Measurements from ENCODE around the gene EIF3L.

EIF3L gene

DNA sequence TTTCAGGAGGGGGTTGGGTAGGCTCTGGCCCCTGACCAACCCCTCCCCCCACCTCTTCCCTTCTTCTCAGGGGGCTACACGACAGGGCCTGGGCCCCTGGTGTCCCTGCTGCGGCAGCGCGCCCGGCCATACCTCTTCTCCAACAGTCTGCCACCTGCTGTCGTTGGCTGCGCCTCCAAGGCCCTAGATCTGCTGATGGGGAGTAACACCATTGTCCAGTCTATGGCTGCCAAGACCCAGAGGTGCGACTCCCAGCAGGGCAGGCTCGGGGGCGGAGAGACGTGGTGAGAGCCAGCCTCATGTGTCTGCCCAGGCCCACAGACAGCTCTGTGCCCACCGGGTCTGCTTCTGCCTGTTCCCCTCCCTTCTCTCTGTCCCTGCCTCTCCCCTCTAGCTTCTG is 33.6 kb upstream of the EIF3L start:
- no peak for DNase-seq (ENCODE audit: low read depth, low spot score)
- no peak overlapping the region for H3K4me3 ChIP-seq (ENCODE audit: low read length)

DNA sequence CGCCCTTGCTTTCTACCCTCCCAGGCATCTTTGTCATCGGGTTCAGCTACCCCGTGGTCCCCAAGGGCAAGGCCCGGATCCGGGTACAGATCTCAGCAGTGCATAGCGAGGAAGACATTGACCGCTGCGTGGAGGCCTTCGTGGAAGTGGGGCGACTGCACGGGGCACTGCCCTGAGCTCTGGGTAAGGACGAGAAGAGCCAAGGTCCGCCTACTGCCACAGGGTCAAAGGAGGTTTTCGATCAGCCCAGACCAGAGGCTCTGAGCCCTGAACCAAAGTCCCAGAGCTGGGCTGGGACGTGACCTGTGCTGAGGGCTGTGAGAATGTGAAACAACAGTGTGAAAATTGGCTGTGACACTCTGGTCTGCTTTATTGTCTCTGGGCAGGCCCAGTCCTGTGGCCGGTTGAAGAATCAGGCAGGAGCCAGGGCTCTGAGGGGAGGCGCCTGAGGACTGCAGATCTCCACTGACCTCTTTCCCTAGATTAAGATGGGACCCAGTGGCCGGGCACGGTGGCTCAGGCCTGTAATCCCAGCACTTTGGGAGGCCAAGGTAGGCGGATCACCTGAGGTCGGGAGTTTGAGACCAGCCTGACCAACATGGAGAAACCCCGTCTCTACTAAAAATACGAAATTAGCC is 32.6 kb upstream of the EIF3L start:
- no peak for DNase-seq (ENCODE audit: low read depth, low spot score)

GRCh38 chr22:37817705-37818408 is 31.4 kb upstream of the EIF3L start:
- peak overlapping the region; percentile 15; the same call in 1 of the 2 replicates for H3K4me3 ChIP-seq (ENCODE audit: low read length)
- no peak for DNase-seq (ENCODE audit: low read depth, low spot score)

More for the DNA sequence above, 32.6 kb upstream of the EIF3L start:
- H3K4me3 ChIP-seq (ENCODE audit: low read length), result no peak overlapping the region

- peak overlapping the region; percentile 18 for H3K4me3 ChIP-seq (ENCODE audit: low read length)
- DNase-seq (ENCODE audit: low read depth, low spot score), result no peak
These were observed 30.7 kb upstream of the EIF3L start for GRCh38 chr22:37818409-37819104.

- DNase-seq (ENCODE audit: low read depth, low spot score), result no peak
These were observed 30.1 kb upstream of the EIF3L start for GRCh38 chr22:37819105-37819433.

GRCh38 chr22:37820350-37820749 is 28.9 kb upstream of the EIF3L start:
- no peak overlapping the region for H3K4me3 ChIP-seq (ENCODE audit: low read length)
- no peak for DNase-seq (ENCODE audit: low read depth, low spot score)

More at GRCh38 chr22:37819105-37819433, 30.1 kb upstream of the EIF3L start:
- H3K4me3 ChIP-seq (ENCODE audit: low read length), result no peak overlapping the region

DNA sequence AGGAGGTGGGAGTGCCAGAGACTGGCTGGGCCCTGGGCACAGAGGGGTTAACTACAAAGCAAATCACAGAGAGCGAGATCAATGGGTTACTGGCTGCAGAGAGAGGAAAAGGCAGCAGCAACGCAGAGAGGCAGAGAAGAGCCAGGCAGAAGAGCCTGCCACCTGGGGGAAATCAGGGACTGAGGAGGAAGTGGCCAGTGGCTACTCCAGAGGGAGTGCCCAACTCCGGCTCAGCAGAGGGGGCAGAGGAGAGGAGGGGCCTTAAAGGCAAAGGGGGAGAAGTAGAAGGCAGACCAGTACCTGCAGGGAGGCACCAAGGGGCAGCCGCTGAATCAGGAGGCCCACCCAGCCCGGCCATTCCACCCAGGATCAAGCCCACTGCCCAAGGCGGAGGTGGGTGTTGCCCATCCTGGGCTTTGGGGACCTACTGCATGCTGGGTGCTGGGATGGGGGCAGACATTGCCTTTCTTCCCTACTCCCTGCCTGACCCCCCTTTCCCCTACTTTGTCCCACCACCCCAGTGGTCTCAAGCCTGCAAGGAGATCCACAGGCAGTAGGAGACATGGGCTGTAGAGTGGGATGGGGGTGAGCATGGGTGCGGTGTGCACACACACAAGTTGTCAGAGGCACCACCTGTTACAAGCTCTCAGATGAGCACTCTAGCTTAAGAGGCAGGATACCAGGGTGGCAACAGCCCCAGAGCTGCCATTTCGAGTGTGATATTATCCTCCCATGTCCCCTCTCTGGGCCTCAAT is 27.0 kb upstream of the EIF3L start:
- no peak overlapping the region for H3K4me3 ChIP-seq (ENCODE audit: low read length)
- no peak for DNase-seq (ENCODE audit: low read depth, low spot score)

DNA sequence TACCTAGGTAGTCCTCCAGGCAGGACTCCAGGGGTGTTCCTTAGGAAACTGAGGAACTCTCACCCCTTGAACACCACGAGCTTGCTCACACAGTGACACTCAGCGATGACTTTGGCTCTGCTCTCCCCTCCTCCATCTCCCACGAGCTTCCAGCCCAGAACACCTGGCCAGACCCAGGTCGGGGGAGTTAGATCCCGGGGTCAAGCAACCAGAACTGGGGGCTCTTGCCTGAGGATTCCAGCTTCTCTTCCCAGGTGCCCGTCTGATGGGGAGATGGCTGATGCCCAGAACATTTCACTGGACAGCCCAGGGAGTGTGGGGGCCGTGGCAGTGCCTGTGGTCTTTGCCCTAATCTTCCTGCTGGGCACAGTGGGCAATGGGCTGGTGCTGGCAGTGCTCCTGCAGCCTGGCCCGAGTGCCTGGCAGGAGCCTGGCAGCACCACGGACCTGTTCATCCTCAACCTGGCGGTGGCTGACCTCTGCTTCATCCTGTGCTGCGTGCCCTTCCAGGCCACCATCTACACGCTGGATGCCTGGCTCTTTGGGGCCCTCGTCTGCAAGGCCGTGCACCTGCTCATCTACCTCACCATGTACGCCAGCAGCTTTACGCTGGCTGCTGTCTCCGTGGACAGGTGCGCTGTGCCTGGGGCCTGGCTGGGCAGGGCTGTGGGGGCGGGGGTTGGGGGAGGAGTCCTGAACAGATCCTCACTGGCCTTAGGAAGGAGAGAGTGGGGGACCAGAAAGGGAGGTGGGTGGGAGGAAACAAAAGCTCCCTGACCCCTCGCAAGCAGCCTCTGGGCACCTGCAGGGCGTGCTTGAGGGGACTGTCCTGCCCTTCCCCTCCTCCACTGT is 25.9 kb upstream of the EIF3L start, which contains the start of gene GALR3:
TSS of gene GALR3 (plus strand) at position 249 of the 852 bp plus-strand sequence. CDS start at position 274, 25 bp downstream.
- no peak within 1 kb of the TSS for H3K4me3 ChIP-seq (ENCODE audit: low read length)
- DNase-seq (ENCODE audit: low read depth, low spot score), result no peak

DNA sequence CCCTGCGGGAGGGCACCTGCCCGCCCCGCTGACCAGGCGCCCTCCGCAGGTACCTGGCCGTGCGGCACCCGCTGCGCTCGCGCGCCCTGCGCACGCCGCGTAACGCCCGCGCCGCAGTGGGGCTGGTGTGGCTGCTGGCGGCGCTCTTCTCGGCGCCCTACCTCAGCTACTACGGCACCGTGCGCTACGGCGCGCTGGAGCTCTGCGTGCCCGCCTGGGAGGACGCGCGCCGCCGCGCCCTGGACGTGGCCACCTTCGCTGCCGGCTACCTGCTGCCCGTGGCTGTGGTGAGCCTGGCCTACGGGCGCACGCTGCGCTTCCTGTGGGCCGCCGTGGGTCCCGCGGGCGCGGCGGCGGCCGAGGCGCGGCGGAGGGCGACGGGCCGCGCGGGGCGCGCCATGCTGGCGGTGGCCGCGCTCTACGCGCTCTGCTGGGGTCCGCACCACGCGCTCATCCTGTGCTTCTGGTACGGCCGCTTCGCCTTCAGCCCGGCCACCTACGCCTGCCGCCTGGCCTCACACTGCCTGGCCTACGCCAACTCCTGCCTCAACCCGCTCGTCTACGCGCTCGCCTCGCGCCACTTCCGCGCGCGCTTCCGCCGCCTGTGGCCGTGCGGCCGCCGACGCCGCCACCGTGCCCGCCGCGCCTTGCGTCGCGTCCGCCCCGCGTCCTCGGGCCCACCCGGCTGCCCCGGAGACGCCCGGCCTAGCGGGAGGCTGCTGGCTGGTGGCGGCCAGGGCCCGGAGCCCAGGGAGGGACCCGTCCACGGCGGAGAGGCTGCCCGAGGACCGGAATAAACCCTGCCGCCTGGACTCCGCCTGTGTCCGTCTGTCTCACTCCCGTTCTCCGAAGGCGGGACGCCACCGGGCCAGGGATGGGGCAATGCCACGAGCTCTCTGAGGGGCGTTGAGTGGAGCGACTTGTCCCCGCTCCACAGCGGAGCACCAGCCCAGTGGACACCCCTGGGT is 24.3 kb upstream of the EIF3L start:
- no peak for DNase-seq (ENCODE audit: low read depth, low spot score)
- no peak overlapping the region for H3K4me3 ChIP-seq (ENCODE audit: low read length)

- no peak overlapping the region for H3K4me3 ChIP-seq (ENCODE audit: low read length)
- no peak for DNase-seq (ENCODE audit: low read depth, low spot score)
These were observed 22.2 kb upstream of the EIF3L start for GRCh38 chr22:37827056-37827455.

- DNase-seq (ENCODE audit: low read depth, low spot score), result no peak
- H3K4me3 ChIP-seq (ENCODE audit: low read length), result no peak overlapping the region
These were observed 19.0 kb upstream of the EIF3L start for GRCh38 chr22:37830093-37830842.

DNA sequence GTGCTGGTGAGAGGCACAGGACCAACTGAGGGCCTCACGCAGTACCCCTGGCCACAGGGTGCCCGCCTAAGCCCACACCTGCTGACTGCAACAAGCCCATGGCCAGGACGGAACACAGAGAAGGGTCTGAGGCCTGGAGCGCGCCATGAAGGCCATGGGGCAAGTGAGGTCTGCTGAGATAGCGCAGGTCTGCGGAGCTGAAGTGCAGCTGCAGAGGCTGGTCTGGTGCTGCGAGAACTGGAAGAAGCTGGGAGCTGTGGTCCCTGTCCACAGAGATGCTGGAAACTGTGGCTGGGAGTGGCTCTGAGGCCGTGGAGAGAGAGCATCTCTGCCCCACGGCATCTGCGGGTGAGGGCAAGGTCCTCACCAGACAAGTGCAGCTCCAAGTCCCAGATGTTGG is 17.7 kb upstream of the EIF3L start:
- no peak overlapping the region for H3K4me3 ChIP-seq (ENCODE audit: low read length)
- no peak for DNase-seq (ENCODE audit: low read depth, low spot score)

DNA sequence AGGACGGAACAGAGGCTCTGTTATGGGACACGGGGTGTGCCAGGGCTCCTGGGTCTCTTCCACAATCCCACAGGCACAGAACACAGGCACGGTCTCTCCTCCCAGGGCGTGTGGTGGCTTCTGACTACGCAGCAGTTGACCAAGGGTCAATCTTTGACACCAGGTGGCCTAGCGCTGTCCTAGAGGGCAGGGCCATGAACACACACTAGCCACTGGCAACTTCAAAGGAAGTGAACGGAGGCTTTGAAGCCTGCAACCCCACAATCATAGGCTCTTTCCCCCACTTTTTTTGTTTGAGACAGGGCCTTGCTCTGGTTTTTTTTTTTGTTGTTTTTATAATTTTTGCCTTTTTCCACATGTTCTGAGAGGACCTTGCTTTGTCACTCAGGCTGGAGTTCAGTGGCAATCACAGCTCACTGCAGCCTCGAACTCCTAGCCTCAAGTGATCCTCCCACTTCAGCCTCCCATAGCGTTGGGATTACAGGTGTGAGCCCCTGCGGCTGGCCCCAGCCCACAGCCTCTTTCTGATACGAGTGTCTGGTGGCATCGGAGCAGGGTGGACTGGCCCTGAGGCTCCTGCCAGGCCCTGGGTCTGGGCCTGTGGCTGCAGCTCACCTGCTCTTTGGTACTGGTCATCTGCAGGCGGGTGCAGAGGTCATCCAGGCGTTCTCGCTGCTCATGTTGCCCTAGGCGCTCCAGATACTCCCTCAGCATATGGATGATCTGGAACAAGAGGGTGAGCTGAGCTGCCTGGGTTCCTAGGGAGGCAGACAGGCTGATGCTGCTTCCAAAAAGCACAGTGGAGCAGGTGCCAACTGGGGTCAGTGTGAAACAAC is 17.0 kb upstream of the EIF3L start:
- H3K4me3 ChIP-seq (ENCODE audit: low read length), result no peak overlapping the region
- DNase-seq (ENCODE audit: low read depth, low spot score), result no peak

- no peak overlapping the region for H3K4me3 ChIP-seq (ENCODE audit: low read length)
- no peak for DNase-seq (ENCODE audit: low read depth, low spot score)
These were observed 7.0 kb upstream of the EIF3L start for GRCh38 chr22:37842015-37842793.

GRCh38 chr22:37843741-37844089 is 5.5 kb upstream of the EIF3L start:
- DNase-seq (ENCODE audit: low read depth, low spot score), result no peak
- H3K4me3 ChIP-seq (ENCODE audit: low read length), result peak overlapping the region; percentile 76

All from Jurkat, Clone E6-1 (cell line).